Keratinocyte (primary cell): ENCODE results near the gene HERC5.

Source experiments
- CTCF ChIP-seq, 3 experiments: IDR thresholded peaks in 1 of 3; conservative IDR thresholded peaks in 1 of 3; optimal IDR thresholded peaks in 1 of 3; 2 replicates in 2 of 3; 3 replicates in 1 of 3; pipeline versions ENCODE3 to v1.5.1; 2011; ENCODE audit warnings: low read length in 3 of 3, mild to moderate bottlenecking in 3 of 3, moderate library complexity in 2 of 3, control low read depth in 1 of 3, inconsistent platforms in 1 of 3; ENCODE audit not compliant: insufficient read depth in 2 of 3; ENCODE audit errors: extremely low read depth in 1 of 3
- EZH2 ChIP-seq: IDR thresholded peaks from one replicate; pipeline ENCODE4 v1.6.1; 2012; ENCODE audit warnings: inconsistent platforms, mild to moderate bottlenecking, low read length, moderate library complexity

GRCh38 chr4:88435987-88436693 is 20.8 kb upstream of the HERC5 start:
- TF ChIP-seq CTCF (optimal IDR thresholded peaks at IDR 0.05 in 1 of 3, IDR thresholded peaks at IDR 0.05 in 1 of 3, conservative IDR thresholded peaks at IDR 0.05 in 1 of 3; ENCODE audit: extremely low read depth in 1 of 3, insufficient read depth in 2 of 3, low read length in 3 of 3) (no peak), EZH2 (no peak)
